HG02885 (cell line): ENCODE results near the gene PAQR8.

Experiments
- ATAC-seq: cut with Tn5 transposase; IDR thresholded peaks from one replicate; pipeline ENCODE4 v1.9.1; 2021; ENCODE audit warnings: mild to moderate bottlenecking; ENCODE audit not compliant: unreplicated experiment, poor library complexity

PAQR8 gene, protein sequence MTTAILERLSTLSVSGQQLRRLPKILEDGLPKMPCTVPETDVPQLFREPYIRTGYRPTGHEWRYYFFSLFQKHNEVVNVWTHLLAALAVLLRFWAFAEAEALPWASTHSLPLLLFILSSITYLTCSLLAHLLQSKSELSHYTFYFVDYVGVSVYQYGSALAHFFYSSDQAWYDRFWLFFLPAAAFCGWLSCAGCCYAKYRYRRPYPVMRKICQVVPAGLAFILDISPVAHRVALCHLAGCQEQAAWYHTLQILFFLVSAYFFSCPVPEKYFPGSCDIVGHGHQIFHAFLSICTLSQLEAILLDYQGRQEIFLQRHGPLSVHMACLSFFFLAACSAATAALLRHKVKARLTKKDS

DNA sequence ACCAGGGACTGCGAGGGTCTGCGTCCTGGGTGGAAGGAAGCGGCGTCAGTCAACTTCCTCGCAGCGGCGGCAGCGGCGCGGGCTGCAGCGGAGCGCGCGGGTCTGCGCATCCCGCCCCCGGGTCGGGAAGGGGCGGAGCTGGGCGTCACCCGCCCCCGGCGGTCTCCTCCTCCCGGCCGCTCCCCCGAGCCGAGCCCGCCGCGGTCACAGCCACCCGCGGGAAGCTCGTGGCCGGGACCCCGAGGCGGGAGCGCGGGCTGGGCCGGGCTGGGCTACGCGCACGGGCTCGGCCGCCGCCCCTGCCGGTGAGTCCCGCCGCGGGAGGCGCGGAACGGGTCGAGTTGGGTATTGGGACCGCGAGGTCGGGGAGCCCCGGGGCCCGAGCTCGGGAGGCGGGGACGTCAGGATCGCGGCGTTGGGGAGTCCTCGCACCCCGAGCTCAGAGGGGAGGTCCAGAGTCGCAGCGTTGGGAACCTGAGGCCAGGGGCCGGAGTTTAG is at the start of gene PAQR8:
Gene PAQR8 (plus strand): TSS at position 207 of the 498 bp plus-strand sequence. CDS start 41,063 bp downstream, outside the sequence.
- peak; percentile 85 for ATAC-seq

DNA sequence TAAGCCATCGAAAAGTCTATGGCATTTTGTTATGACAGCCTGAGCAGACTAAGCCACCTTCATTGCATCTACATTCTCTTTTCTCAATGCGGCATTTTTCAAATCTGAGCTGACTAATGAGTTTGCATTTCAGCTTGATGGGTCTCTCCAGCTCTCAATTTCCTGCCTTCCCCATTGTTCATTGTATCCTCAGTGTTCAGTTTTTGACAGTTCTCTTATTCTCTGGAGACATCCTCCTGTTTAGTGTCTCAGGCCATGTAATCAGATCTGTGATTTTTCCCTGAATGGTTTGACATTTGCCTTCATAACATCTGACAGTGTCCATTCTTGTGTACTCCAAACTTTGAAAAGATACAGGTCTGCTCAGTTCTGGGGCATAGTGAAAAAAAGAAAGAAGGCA is 49.5 kb upstream of the PAQR8 start:
- ATAC-seq: no peak

DNA sequence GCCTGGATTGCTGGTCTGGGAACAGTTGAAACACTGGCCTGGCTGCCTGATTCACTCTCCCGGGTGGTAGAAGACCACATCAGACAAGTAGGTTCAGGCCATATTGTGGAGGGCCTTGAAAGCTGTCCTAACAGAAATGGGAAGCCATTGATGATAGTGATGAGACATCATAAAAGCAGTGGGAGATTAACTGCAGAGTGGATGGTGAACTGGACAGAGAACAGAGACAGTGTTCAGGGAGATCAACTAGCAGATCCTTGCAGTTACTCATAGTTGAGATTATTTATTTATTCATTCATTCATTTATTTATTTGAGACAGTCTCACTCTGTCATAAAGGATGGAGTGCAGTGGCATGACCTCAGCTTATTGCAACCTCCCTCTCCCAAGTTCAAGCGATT is 47.2 kb upstream of the PAQR8 start:
- ATAC-seq: no peak

DNA sequence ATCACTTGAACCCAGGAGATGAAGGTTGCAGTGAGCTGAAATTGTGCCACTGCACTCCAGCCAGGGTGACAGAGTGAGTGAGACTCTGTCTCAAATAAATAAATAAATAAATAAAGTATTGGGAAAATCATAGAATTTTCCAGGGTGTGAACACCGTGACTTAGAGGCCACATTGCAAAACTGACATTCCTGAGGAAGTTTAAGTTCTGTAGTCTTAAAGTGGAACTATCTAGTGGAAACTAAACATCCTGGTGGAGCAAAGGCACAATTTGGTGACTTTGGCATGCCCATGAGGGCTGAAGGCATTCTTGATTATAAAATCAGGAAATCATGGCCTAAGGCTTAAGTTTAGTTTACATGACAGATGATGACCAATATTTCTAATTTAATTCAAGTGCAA is 44.7 kb upstream of the PAQR8 start:
- no peak for ATAC-seq

DNA sequence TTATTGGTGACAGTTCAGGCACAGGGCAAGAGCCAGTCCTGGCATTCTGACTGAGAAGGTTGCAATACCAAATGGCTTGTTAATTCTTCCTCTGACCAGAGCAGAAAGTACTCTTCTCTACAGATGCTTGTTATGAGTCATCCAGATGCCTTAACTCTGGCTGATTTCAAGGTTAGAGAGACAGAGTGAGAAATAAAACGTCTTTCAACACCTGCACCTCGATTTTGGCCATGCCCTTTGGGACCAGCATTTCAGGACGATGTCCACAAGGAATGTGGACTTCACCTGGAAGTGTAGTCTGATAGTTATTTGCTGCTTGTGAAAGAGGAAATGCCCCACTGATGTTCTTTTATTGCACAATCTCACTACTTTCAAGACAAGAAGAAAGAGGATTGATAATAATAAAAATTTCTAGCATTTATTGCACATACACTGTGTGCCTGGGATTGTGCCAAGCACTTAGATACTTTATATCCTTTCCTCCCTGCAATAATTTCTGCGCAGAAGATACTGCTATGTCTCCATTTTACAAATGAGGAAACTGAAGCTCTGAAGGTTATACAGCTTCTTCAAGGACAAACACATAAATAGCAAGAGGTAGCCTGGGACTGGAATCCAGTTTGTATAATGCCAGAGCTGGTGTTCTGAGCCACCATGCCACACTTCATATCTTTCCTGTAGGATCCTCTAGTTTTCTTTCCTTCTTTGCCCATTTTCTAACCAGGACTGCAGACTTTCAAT is 43.9 kb upstream of the PAQR8 start:
- peak; percentile 100 for ATAC-seq

DNA sequence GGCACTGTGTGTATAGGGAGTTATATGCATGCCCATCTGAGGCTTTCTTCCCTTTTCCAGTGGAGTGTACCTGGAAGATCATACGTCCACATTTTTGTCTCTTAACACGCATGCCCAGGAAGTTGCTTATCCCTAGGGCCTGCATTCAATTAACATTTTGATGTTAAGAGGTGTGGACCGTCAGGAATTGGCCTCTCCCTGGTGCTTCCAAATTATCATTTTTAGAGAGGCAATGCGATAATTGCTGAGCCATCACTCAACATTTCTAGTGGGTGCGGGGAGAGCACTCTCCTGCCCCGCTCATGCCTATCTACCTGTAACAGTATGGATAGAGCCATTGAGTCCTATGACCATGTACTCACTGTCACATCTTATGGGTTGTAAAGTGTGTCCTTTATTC is 37.8 kb upstream of the PAQR8 start:
- no peak for ATAC-seq

DNA sequence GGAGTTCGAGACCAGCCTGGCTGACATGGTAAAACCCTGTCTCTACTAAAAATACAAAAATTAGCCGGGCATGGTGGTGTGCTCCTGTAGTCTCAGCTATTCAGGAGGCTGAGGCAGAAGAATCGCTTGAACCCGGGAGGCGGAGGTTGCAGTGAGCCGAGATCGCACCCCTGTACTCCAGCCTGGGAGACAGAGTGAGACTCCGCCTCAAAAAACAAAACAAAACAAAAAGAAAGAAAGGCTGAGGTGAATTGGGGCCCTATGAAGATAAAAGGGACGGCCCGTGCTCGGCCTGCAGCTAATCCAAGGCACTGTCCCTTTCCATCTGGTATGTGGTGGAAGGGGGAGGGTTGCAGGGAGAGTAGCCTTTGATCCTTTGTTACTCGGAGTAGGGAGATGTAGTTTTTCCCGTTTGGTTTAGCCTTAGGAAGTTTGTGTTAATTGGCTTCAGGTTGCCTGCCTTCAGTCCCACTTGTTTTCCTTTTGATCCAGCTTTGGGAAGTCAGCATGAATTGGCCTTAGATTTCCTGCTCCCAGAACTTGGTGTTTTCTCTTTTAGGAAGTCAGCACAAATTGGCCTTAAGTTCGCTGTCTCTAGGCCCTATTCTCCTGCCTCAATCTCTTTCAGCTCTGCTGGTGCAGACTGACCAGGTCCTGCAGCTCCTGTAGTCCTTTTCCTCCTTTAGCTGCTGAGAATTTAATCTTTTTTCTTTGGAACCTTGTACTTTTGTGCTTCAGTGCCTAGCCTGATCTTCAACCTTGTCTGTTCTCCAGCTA is 36.1 kb upstream of the PAQR8 start:
- ATAC-seq: no peak

DNA sequence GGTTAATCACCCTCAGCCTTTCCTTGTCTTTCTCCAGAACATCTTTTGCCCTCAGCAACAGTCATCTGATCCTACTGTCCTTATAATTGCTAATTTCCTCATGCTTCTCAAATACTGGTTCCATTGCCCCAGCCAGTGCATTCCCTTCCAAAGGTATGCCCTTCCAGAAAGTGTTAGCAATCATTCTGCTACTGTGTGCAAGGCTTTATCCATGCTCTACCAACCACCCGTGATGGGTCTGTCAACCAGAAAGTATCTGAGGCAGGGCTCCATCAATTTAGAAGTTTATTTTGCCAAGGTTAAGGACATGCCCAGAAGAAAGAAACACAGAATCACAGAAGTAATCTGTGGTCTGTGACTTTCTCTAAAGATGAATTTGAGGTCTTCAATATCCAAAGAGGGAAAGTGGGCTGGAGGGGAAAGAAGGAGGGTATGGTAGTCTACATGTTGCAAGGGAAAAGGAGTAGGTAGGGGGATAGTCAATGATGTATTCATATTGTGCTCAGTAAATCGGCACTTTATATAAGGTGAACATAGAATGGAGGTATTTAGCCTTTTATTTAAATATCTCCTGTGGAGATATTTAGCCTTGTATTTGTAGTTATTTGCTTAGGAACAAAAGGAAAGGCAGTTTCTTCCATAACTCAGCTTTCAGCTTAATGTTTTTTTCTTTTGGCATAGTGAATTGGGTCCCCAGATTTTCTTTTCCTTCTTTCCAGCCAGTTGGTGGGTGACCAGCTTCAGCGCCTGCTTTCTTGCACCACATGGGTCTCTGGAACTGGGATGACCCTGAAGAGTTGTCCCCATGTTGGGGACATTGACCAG is 35.2 kb upstream of the PAQR8 start:
- no peak for ATAC-seq

DNA sequence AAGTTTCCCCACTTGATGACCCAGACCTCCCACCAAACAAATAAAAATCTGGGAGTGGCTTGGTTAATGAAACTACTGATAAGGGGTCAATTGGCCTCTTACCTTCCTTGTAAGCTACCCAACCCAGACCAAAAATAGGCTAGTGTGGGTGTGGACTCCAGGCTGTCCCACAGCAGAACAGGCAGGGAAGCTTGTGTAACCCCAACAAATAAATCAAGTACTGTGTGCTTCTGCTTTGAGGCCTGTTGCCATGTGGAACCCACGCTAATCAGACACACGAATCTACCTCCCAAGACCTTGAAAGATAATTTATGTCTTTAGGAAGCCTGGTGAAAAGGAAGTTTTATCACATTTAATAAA is 33.7 kb upstream of the PAQR8 start:
- no peak for ATAC-seq

DNA sequence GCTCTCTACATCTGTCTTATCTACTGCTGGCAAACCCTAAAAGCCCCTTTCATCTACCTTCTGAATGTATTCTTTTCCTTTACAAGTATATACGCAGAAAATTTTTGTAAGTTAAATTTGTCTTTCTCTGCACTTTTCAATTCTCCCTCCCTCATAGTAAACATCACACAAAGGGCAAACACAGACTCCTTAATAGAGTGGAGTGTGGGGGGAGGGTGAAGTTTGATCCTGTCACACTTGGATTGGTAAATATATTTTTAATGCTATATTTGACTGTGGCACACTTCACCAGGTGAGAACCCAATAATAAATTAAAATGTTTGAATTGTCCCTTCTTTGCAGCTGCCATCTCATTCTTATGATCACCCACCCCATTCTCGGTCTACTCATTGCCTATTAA is 33.2 kb upstream of the PAQR8 start:
- no peak for ATAC-seq

DNA sequence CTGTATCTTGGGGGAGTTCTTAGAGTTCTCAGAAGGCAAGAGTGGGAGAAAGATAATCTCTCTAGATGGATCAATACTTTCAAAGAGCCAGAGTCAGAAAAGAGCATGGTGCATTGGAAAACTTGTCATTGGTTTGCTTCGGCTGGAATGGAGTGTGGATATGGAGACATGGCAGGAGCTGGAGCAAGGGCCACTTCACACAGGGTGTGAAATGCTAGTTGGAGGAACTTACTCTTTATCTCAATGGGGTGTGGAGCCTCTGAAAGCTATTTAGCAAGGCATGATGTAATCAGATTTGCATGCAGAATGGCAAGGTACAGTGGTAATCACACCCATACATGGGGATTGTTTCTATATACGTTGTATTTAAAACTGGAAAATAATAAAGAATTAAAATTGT is 31.5 kb upstream of the PAQR8 start:
- no peak for ATAC-seq

DNA sequence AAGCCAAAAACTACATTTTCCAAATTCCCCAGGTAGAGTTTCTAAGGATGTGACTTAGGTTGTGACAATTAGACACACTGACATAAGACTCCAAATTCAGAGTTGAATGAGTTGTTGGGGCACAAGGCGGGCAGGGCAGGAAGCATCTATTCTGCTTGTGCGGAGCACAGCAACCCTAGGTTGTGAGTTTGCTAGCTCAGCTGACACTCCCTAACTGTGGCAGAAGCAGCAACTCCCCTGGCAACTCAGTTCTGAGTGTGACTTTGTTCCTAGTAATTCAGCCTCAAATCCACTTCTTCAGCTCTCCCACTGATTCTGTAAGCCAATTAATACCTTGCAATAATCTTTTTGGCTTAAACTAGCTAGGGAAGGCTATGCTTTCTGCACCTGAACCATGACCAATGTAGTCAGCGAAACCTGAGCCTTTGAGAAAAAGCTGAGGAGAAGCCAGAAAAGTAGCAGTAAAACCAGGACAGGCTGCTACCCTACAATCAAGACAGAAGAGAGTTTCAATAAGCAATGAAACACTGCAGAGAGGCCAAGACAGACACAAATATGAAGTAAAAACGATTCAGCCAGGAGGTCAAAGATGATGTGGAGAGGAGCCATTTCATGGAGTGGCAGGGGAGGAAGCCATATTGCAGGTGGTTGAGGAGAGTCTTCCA is 30.0 kb upstream of the PAQR8 start:
- no peak for ATAC-seq

DNA sequence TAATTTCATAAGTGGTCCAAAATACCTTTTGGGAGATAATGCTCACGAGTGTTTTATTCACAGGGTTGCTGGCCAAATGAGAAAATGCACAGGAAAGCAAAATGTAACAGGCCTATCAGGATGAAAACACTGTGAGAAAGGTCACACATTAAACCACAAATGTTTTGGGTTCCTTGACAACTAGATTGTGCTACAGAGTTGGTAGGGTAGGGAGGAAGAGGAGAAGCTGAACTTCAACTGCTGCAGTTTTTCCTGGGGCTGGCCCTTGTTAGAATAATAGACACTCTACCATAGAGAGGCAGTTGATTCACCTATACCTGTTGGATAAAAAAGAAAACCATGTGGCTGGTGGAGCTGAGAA is 28.1 kb upstream of the PAQR8 start:
- ATAC-seq: no peak

DNA sequence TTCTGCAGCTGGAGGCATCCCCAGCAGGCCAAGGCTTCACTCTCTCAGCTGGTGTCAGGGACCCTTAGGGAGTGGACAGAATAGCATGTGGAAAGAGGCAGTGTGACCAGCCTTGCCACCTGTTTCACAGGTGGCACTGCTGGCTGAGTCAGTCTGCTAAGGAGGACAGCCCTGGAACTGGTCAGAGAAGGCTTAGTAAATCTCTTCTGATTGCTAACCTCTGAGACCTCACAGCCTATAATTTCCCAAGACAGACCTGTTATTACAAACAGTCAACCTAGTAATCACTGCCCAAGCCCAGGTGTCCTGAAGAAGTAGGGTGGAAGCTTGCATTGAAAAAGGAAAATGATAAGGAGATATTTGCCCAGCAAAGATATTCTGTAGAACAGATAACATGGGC is 26.4 kb upstream of the PAQR8 start:
- ATAC-seq: no peak

DNA sequence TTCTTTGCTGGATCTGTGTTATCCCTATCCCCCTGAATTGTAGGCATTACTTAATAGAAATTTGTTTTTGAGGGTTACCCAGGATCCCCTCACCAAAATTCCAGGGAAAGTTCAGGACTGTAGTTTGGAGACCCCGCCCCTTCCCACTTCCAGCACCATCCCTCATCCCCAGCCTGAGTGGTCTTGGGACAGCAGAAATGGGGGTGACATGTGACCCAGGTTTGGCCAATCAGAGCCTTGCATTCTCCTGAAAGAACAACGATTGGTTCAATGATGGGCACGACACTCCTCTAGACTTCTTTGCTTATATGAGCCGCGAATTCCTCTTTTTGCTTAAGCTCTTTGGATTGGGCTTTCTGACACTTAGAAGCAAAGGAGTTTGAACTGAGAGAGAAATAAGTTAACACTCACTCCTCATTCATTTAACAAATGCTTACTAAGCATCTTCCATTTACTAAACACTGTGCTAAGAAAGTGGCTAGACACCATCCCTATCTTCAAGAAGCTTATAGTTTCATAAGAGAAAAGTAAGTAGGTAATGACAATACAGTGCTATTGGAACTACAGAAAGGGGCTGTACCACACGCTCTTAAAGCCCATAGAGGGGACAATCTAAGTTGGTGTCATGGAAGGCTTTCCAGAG is 24.9 kb upstream of the PAQR8 start:
- ATAC-seq: no peak

DNA sequence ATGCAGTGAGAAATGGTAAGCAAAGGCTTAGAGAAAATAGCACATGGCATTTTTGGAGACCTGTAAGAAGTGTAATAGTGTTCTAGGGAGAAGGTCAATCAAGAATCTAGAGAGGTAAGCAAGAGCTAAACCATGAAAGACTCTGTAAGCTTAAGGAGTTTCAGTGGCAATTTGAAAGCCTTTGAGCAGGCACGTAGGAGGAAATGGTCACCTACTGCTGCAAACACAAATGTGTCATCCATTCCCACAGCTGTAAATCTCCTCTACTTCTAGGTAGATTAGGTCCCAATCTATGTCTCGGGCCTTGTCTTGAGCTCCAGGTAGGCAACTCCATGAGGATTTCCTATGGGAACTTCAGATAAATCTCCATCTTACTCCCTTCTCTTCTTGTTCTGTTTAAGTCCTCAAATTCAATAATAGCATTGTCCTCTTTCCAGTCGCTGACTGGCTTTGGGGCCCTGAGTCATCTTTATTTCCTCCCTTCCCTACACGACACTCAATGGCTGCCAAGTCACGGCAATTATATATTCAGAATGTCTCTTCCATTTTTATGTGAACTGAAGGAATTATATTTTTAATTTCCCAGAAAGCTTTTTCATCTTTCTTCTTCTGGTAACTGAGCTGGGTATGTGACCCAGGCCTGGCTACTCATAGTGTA is 24.2 kb upstream of the PAQR8 start:
- ATAC-seq: peak; percentile 87

DNA sequence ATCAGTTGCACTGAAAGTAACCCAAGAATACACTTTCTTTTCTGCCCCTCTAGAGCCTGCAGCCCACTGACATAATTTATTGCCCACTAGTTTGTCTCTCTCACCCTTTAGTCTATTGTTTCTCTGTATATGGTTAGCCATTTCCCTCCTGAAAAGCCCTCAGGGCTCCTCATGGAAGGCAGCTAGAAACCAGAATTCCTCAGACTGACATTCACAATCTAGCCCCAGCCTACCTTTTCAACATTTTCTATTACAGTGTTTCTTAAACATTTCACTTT is 21.4 kb upstream of the PAQR8 start:
- ATAC-seq: no peak

DNA sequence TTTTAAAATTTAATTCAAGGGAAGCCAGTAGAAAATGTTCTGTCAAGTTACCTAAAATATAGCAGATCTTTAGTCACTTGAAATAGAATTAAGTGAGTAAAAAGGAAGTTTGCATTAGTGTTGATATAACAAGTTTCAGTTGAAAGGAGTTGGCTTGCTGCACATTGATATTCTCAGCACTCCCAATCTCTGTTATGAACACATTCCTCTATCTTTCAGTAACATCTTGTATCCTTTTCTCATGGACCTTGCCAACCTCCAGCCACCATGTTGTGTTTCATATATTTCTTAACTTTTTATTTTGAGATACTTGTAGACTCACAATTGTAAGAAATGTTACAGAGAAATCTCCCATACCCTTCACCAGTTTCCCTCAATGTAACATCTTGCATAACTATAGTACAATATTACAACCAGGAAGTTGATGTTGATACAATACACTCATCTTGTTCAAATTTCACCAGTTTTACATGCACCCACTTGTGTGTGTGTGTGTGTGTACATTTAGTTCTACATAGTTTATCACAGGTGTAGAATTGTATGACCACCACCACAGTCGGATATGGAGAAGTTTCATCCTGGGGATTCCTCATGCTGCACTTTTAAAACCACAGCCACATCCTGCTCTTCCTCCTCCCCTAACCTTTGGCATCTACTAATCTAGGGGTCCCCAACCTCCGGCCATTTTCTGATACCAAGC is 20.2 kb upstream of the PAQR8 start:
- no peak for ATAC-seq
